ENCODE data around the gene CPN2.

CPN2 gene

GRCh38 chr3:194379231-194379630 is 28.1 kb upstream of the CPN2 start:
- ATAC-seq (ENCODE audit: low read depth) (no peak), DNase-seq (ENCODE audit: low spot score) (no peak)
- Histone ChIP-seq H3K27ac (ENCODE audit: poor library complexity, severe bottlenecking) (no peak overlapping the region), H3K9me3 (ENCODE audit: severe bottlenecking) (no peaks in the 10 kb centered on the region), H3K27me3 (ENCODE audit: insufficient read depth, poor library complexity, severe bottlenecking) (no peaks in the 10 kb centered on the region), H3K4me1 (ENCODE audit: insufficient read depth, poor library complexity, severe bottlenecking) (no peaks in the 10 kb centered on the region), H3K36me3 (ENCODE audit: low read depth) (no peaks in the 10 kb centered on the region), H3K4me3 (ENCODE audit: severe bottlenecking) (no peak overlapping the region)
- TF ChIP-seq CTCF (IDR thresholded peaks at IDR 0.05; ENCODE audit: poor library complexity, severe bottlenecking), result no peak

- H3K4me1 ChIP-seq (ENCODE audit: insufficient read depth, poor library complexity, severe bottlenecking), result no peaks in the 10 kb centered on the region
- no peak overlapping the region for H3K27ac ChIP-seq (ENCODE audit: poor library complexity, severe bottlenecking)
- DNase-seq (ENCODE audit: low spot score) (no peak), ATAC-seq (ENCODE audit: low read depth) (no peak)
- TF ChIP-seq CTCF (IDR thresholded peaks at IDR 0.05; ENCODE audit: poor library complexity, severe bottlenecking), result no peak
- H3K9me3 ChIP-seq (ENCODE audit: severe bottlenecking), result no peaks in the 10 kb centered on the region
- no peaks in the 10 kb centered on the region for H3K27me3 ChIP-seq (ENCODE audit: insufficient read depth, poor library complexity, severe bottlenecking)
- H3K36me3 ChIP-seq (ENCODE audit: low read depth), result no peaks in the 10 kb centered on the region
- H3K4me3 ChIP-seq (ENCODE audit: severe bottlenecking), result no peak overlapping the region
Observed at GRCh38 chr3:194377708-194378107, 26.6 kb upstream of the CPN2 start.

- no peak for DNase-seq (ENCODE audit: low spot score)
- H3K27ac ChIP-seq (ENCODE audit: poor library complexity, severe bottlenecking), result no peak overlapping the region
- no peak for ATAC-seq (ENCODE audit: low read depth)
- no peak for TF ChIP-seq CTCF (IDR thresholded peaks at IDR 0.05; ENCODE audit: poor library complexity, severe bottlenecking)
- H3K36me3 ChIP-seq (ENCODE audit: low read depth), result no peaks in the 10 kb centered on the region
- no peaks in the 10 kb centered on the region for H3K4me1 ChIP-seq (ENCODE audit: insufficient read depth, poor library complexity, severe bottlenecking)
- no peak overlapping the region for H3K4me3 ChIP-seq (ENCODE audit: severe bottlenecking)
- H3K27me3 ChIP-seq (ENCODE audit: insufficient read depth, poor library complexity, severe bottlenecking), result no peaks in the 10 kb centered on the region
- H3K9me3 ChIP-seq (ENCODE audit: severe bottlenecking), result no peaks in the 10 kb centered on the region
Observed at GRCh38 chr3:194376241-194376560, 25.1 kb upstream of the CPN2 start.

- H3K27me3 ChIP-seq (ENCODE audit: insufficient read depth, poor library complexity, severe bottlenecking), result no peaks in the 10 kb centered on the region
- TF ChIP-seq CTCF (IDR thresholded peaks at IDR 0.05; ENCODE audit: poor library complexity, severe bottlenecking), result no peak
- DNase-seq (ENCODE audit: low spot score) (no peak), ATAC-seq (ENCODE audit: low read depth) (no peak)
- H3K9me3 ChIP-seq (ENCODE audit: severe bottlenecking), result no peaks in the 10 kb centered on the region
- no peaks in the 10 kb centered on the region for H3K4me1 ChIP-seq (ENCODE audit: insufficient read depth, poor library complexity, severe bottlenecking)
- H3K36me3 ChIP-seq (ENCODE audit: low read depth), result no peaks in the 10 kb centered on the region
- H3K4me3 ChIP-seq (ENCODE audit: severe bottlenecking), result no peak overlapping the region
- H3K27ac ChIP-seq (ENCODE audit: poor library complexity, severe bottlenecking), result no peak overlapping the region
Observed at GRCh38 chr3:194375473-194376240, 24.5 kb upstream of the CPN2 start.

GRCh38 chr3:194374935-194375334 is 23.8 kb upstream of the CPN2 start:
- DNase-seq (ENCODE audit: low spot score), result no peak
- no peak for TF ChIP-seq CTCF (IDR thresholded peaks at IDR 0.05; ENCODE audit: poor library complexity, severe bottlenecking)
- Histone ChIP-seq H3K4me3 (ENCODE audit: severe bottlenecking) (no peak overlapping the region), H3K9me3 (ENCODE audit: severe bottlenecking) (no peaks in the 10 kb centered on the region), H3K27me3 (ENCODE audit: insufficient read depth, poor library complexity, severe bottlenecking) (no peaks in the 10 kb centered on the region), H3K36me3 (ENCODE audit: low read depth) (no peaks in the 10 kb centered on the region), H3K27ac (ENCODE audit: poor library complexity, severe bottlenecking) (no peak overlapping the region), H3K4me1 (ENCODE audit: insufficient read depth, poor library complexity, severe bottlenecking) (no peaks in the 10 kb centered on the region)
- no peak for ATAC-seq (ENCODE audit: low read depth)

Measured in RWPE2 (cell line).